SK-N-SH (cell line): ENCODE results near the gene METTL15. TPM values are rescaled to one million over a fixed set of nuclear protein-coding genes. Genes with fewer than 3 reads are reported as not detected.

Source experiments
- CTCF ChIA-PET: fragments of 300-600, 350-600 bp; formaldehyde crosslinking; extraction: SDS; loops from one replicate; lab custom pipeline; 2021; lab: Yijun Ruan, JAX
- POLR2A ChIA-PET: fragments of 350-600 bp; sonication (Branson Sonifier 250); formaldehyde crosslinking; extraction: SDS; loops from one replicate; lab custom pipeline; 2020; ENCODE audit warnings: antibody characterized with exemption, inconsistent platforms; lab: Yijun Ruan, JAX
- DNase-seq: peaks from one replicate; pipeline ENCODE4 v3.0.0; 2012
- H2AFZ ChIP-seq: fragments of 200-600 bp; sonication (generic); 2 replicates; pipeline ENCODE4 v1.8.1; 2016; ENCODE audit warnings: antibody characterized with exemption, mild to moderate bottlenecking, low read depth
- H3F3A ChIP-seq: fragments of 200-600 bp; sonication (generic); replicated peaks from 2 replicates; pipeline ENCODE3; 2016; ENCODE audit warnings: antibody characterized with exemption, mild to moderate bottlenecking; ENCODE audit not compliant: insufficient read depth
- H3K27ac ChIP-seq, 2 experiments: fragments of 200-500 bp in 1 of 2; fragments of 200-600 bp in 1 of 2; sonication (Bioruptor generic) in 1 of 2; sonication (generic), shearing (Covaris generic) in 1 of 2; 2 replicates each; pipeline versions ENCODE4 v1.5.1 to v1.6.1; 2014 to 2016; ENCODE audit warnings: low read depth in 2 of 2, inconsistent platforms in 1 of 2, low read length in 1 of 2, mild to moderate bottlenecking in 1 of 2, mixed read lengths in 1 of 2
- H3K27me3 ChIP-seq: fragments of 200-600 bp; sonication (generic), shearing (Covaris generic); 2 replicates; pipeline ENCODE4 v1.6.1; 2016; ENCODE audit warnings: mixed run types; ENCODE audit not compliant: insufficient read depth
- H3K36me3 ChIP-seq, 2 experiments: fragments of 200-500 bp in 1 of 2; fragments of 200-600 bp in 1 of 2; sonication (Bioruptor generic) in 1 of 2; sonication (generic) in 1 of 2; replicated peaks in 1 of 2; 2 replicates each; pipeline versions ENCODE3 to v1.5.1; 2014 to 2016; ENCODE audit warnings: low read length in 1 of 2, mild to moderate bottlenecking in 1 of 2; ENCODE audit not compliant: insufficient read depth in 2 of 2, control insufficient read depth in 1 of 2
- H3K4me1 ChIP-seq, 2 experiments: fragments of 200-500 bp in 1 of 2; fragments of 200-600 bp in 1 of 2; sonication (Bioruptor generic) in 1 of 2; sonication (generic), shearing (Covaris generic) in 1 of 2; 2 replicates each; pipeline versions ENCODE4 v1.5.1 to v1.6.1; 2014 to 2016; ENCODE audit warnings: low read depth in 1 of 2, low read length in 1 of 2, mixed run types in 1 of 2; ENCODE audit not compliant: insufficient read depth in 2 of 2, control insufficient read depth in 1 of 2
- H3K4me2 ChIP-seq: fragments of 200-600 bp; sonication (generic), shearing (Covaris generic); 2 replicates; pipeline ENCODE4 v1.6.1; 2017; ENCODE audit warnings: mixed run types
- H3K4me3 ChIP-seq, 2 experiments: fragments of 200-500 bp in 1 of 2; fragments of 200-600 bp in 1 of 2; sonication (Bioruptor generic) in 1 of 2; sonication (generic), shearing (Covaris generic) in 1 of 2; 2 replicates each; pipeline versions ENCODE4 v1.5.1 to v1.8.1; 2014 to 2016; ENCODE audit warnings: low read depth in 2 of 2, inconsistent platforms in 1 of 2, low read length in 1 of 2, mild to moderate bottlenecking in 1 of 2, mixed read lengths in 1 of 2, moderate library complexity in 1 of 2
- H3K79me2 ChIP-seq: fragments of 200-600 bp; sonication (generic); 2 replicates; pipeline ENCODE4 v1.8.1; 2017; ENCODE audit warnings: mild to moderate bottlenecking; ENCODE audit not compliant: insufficient read depth
- H3K9ac ChIP-seq: fragments of 200-600 bp; sonication (generic); 2 replicates; pipeline ENCODE4 v1.6.1; 2017; ENCODE audit warnings: mixed run types
- H3K9me2 ChIP-seq: fragments of 200-600 bp; sonication (generic); 2 replicates; pipeline ENCODE4 v1.6.1; 2017; ENCODE audit warnings: mixed run types
- H3K9me3 ChIP-seq: fragments of 200-600 bp; sonication (generic); 2 replicates; pipeline ENCODE4 v1.6.1; 2017; ENCODE audit warnings: mixed run types, mild to moderate bottlenecking, moderate library complexity
- H4K20me1 ChIP-seq: fragments of 200-600 bp; sonication (generic); 2 replicates; pipeline ENCODE4 v1.6.1; 2017; ENCODE audit warnings: mild to moderate bottlenecking, mixed run types; ENCODE audit not compliant: insufficient read depth
- ELF1 ChIP-seq: IDR thresholded peaks from 2 replicates; pipeline ENCODE4 v1.4.0; 2012
- EP300 ChIP-seq, 2 experiments: IDR thresholded peaks; 2 replicates each; pipeline versions ENCODE4 v1.4.0 to v1.6.1; 2012; ENCODE audit warnings: borderline replicate concordance in 1 of 2, low read depth in 1 of 2, low read length in 1 of 2
- EZH2phosphoT487 ChIP-seq: fragments of 200-600 bp; sonication (generic); IDR thresholded peaks from 2 replicates; pipeline ENCODE4 v1.6.1; 2017; ENCODE audit warnings: low read depth, mixed run types, mild to moderate bottlenecking, antibody characterized with exemption, moderate library complexity, borderline replicate concordance
- FOSL2 ChIP-seq: IDR thresholded peaks from 2 replicates; pipeline ENCODE4 v1.4.0; 2012; ENCODE audit warnings: low read depth, mild to moderate bottlenecking, moderate library complexity, borderline replicate concordance
- GABPA ChIP-seq: IDR thresholded peaks from 2 replicates; pipeline ENCODE4 v1.4.0; 2012; ENCODE audit warnings: low read depth, mild to moderate bottlenecking
- GATA2 ChIP-seq: sonication (generic); formaldehyde crosslinking; IDR thresholded peaks from 2 replicates; pipeline ENCODE4 v1.5.0; 2020; ENCODE audit warnings: mild to moderate bottlenecking, missing genetic modification reagents
- JUND ChIP-seq: IDR thresholded peaks from 2 replicates; pipeline ENCODE4 v1.4.0; 2012
- NFIC ChIP-seq: IDR thresholded peaks from 2 replicates; pipeline ENCODE4 v1.4.0; 2012; ENCODE audit warnings: borderline replicate concordance
- NRF1 ChIP-seq: IDR thresholded peaks from 2 replicates; pipeline ENCODE4 v1.6.1; 2012; ENCODE audit warnings: low read depth, mild to moderate bottlenecking, low read length
- REST ChIP-seq: IDR thresholded peaks from 2 replicates; pipeline ENCODE4 v1.6.1; 2012; ENCODE audit warnings: mild to moderate bottlenecking, low read depth, low read length, moderate library complexity
- RXRA ChIP-seq: IDR thresholded peaks from 2 replicates; pipeline ENCODE4 v1.4.0; 2012; ENCODE audit warnings: low read depth, mild to moderate bottlenecking, borderline replicate concordance
- SMC3 ChIP-seq: IDR thresholded peaks from 2 replicates; pipeline ENCODE4 v1.6.1; 2012; ENCODE audit warnings: low read depth, low read length, improper control_type of control experiment
- USF1 ChIP-seq: IDR thresholded peaks from 2 replicates; pipeline ENCODE4 v1.4.0; 2012; ENCODE audit warnings: low read depth, borderline replicate concordance
- YY1 ChIP-seq: IDR thresholded peaks from 2 replicates; pipeline ENCODE4 v1.4.0; 2012; ENCODE audit warnings: low read depth, mild to moderate bottlenecking
- WGBS: methylation state at CpG from one replicate; pipeline ENCODE4 v1.1.6; 2017; ENCODE audit warnings: low lambda C conversion rate; 5-methylcytosine and 5-hydroxymethylcytosine counted together
- polyA plus RNA-seq, 3 experiments: library from polyadenylated mRNA; depleted of rRNA; stranded (reverse); fragments of >200 nt; gene quantifications; 2 replicates each; pipeline ENCODE4 v1.2.3, GENCODE V29; 2012

METTL15 gene
- polyA plus RNA-seq, 1 of the 3 experiments (the other 2 are of a cell fraction): 4.7 TPM

GRCh38 chr11:28176351-28176750 is 68.2 kb downstream of the METTL15 start:
- Histone ChIP-seq H3K4me2 (no peak overlapping the region), H4K20me1 (no peaks in the 10 kb centered on the region), H3K27me3 (no peaks in the 10 kb centered on the region), H3K4me3 (no peak overlapping the region), H2AFZ (no peak overlapping the region), H3K36me3 (peaks cover 0 to 34% of the 10 kb centered on the region in 2 experiments), H3K9me2 (no peaks in the 10 kb centered on the region), H3K79me2 (peaks cover 9% of the 10 kb centered on the region; the same call in 1 of the 2 replicates), H3F3A (no peaks in the 10 kb centered on the region), H3K4me1 (no peaks in the 10 kb centered on the region), H3K9ac (no peak overlapping the region), H3K9me3 (no peaks in the 10 kb centered on the region), H3K27ac (no peak overlapping the region)
- DNase-seq: no peak
- ChIA-PET CTCF (no interaction called here), POLR2A (no interaction called here)
- TF ChIP-seq USF1: no peak
- 49% methylated on average over 1 of the region's 1 CpG for WGBS

- WGBS: 100% methylated on average over 2 of the region's 2 CpGs
- CTCF ChIA-PET: no interaction called here
- no peak overlapping the region for H2AFZ ChIP-seq
- no peaks in the 10 kb centered on the region for H3K27me3 ChIP-seq
- H3K9me3 ChIP-seq: peaks cover 22% of the 10 kb centered on the region
- DNase-seq: no peak
- peaks cover 0 to 30% of the 10 kb centered on the region in 2 experiments for H3K36me3 ChIP-seq
- H3K27ac ChIP-seq: no peak overlapping the region
- POLR2A ChIA-PET: no interaction called here
- no peak overlapping the region for H3K9ac ChIP-seq
- H3K4me3 ChIP-seq: no peak overlapping the region
- H3K4me2 ChIP-seq: no peak overlapping the region
- H3F3A ChIP-seq: no peaks in the 10 kb centered on the region
- H4K20me1 ChIP-seq: no peaks in the 10 kb centered on the region
- no peaks in the 10 kb centered on the region for H3K79me2 ChIP-seq
- no peaks in the 10 kb centered on the region for H3K9me2 ChIP-seq
- H3K4me1 ChIP-seq: peaks cover 2 to 7% of the 10 kb centered on the region in 2 experiments; a peak in 2 of 4 replicates
- no peak for TF ChIP-seq FOSL2
- no peak for TF ChIP-seq JUND
- TF ChIP-seq GATA2 (CRISPR knock-in tag): no peak
- no peak for TF ChIP-seq NFIC
- no peak for TF ChIP-seq GABPA
- TF ChIP-seq REST: no peak
- TF ChIP-seq, all 33 proteins: peak for 0
These were observed 87.3 kb downstream of the METTL15 start for GRCh38 chr11:28195449-28195848.

- Histone ChIP-seq H3K9me3 (no peaks in the 10 kb centered on the region), H3K27ac (no peak overlapping the region), H3F3A (no peaks in the 10 kb centered on the region), H3K4me1 (no peaks in the 10 kb centered on the region; a peak in 1 of 4 replicates), H4K20me1 (no peaks in the 10 kb centered on the region), H3K36me3 (peaks cover 10 to 38% of the 10 kb centered on the region in 2 experiments), H3K27me3 (no peaks in the 10 kb centered on the region), H3K9me2 (no peaks in the 10 kb centered on the region), H3K4me3 (no peak overlapping the region), H3K4me2 (no peak overlapping the region), H3K9ac (no peak overlapping the region), H2AFZ (no peak overlapping the region), H3K79me2 (peaks cover 4% of the 10 kb centered on the region; the same call in 1 of the 2 replicates)
- 83% methylated on average over 1 of the region's 1 CpG for WGBS
- POLR2A ChIA-PET: no interaction called here
- CTCF ChIA-PET: no interaction called here
- no peak for DNase-seq
- TF ChIP-seq REST (no peak), GATA2 (CRISPR knock-in tag) (no peak), RXRA (no peak), EP300 (IDR thresholded peaks at IDR 0.05; ENCODE audit: borderline replicate concordance in 1 of 2, low read depth in 1 of 2, low read length in 1 of 2) (no peak), EZH2phosphoT487 (no peak), SMC3 (no peak), ELF1 (no peak), NRF1 (no peak), YY1 (no peak)
These were observed 101.7 kb downstream of the METTL15 start for GRCh38 chr11:28209906-28210305.
